WERI-Rb-1 (cell line): ENCODE results near the gene MAB21L2.
"Not testable (repeated sequence)": the region's sequence is repeated elsewhere in the genome, so short reads cannot be mapped to it uniquely, and the experiment has no call there.

Experiments
- DNase-seq: peaks from one replicate; pipeline ENCODE4 v3.0.0-alpha.2; 2020
- H3K27ac ChIP-seq: fragments of 250-450 bp; sonication (Bioruptor Pico); 2 replicates; pipeline ENCODE4 v1.5.1; 2020; ENCODE audit warnings: mild to moderate bottlenecking, moderate library complexity
- H3K27me3 ChIP-seq: fragments of 250-450 bp; sonication (Bioruptor Pico); 2 replicates; pipeline ENCODE4 v1.5.1; 2021; ENCODE audit warnings: mild to moderate bottlenecking, low read depth, moderate library complexity; ENCODE audit not compliant: insufficient read depth, severe bottlenecking
- H3K36me3 ChIP-seq: fragments of 250-450 bp; sonication (Bioruptor Pico); 2 replicates; pipeline ENCODE4 v1.5.1; 2020; ENCODE audit warnings: mild to moderate bottlenecking, moderate library complexity
- H3K4me3 ChIP-seq: 2 replicates; pipeline ENCODE4 v1.5.1; 2011; ENCODE audit warnings: low read depth, mild to moderate bottlenecking, control low read depth, low read length
- H3K9me3 ChIP-seq: fragments of 250-450 bp; sonication (Bioruptor Pico); 2 replicates; pipeline ENCODE4 v1.5.1; 2021; ENCODE audit warnings: mild to moderate bottlenecking, moderate library complexity; ENCODE audit not compliant: severe bottlenecking
- CTCF ChIP-seq: IDR thresholded peaks from 2 replicates; pipeline ENCODE4 v1.5.1; 2011; ENCODE audit warnings: low read depth, mild to moderate bottlenecking, control low read depth, inconsistent platforms, low read length

The MAB21L2 gene

GRCh38 chr4:150562250-150562649 is 19.7 kb upstream of the MAB21L2 start:
- no peaks in the 10 kb centered on the region for H3K36me3 ChIP-seq
- no peak for DNase-seq
- H3K4me3 ChIP-seq, result no peak overlapping the region
- H3K27me3 ChIP-seq, result no peaks in the 10 kb centered on the region
- H3K27ac ChIP-seq, result peak overlapping the region; percentile 46; the same call in 1 of the 2 replicates
- peaks cover 17% of the 10 kb centered on the region for H3K9me3 ChIP-seq
- TF ChIP-seq CTCF, result no peak

GRCh38 chr4:150562751-150563150 is 19.2 kb upstream of the MAB21L2 start:
- no peak for TF ChIP-seq CTCF
- Histone ChIP-seq H3K9me3 (peaks cover 17% of the 10 kb centered on the region), H3K27ac (no peak overlapping the region), H3K36me3 (no peaks in the 10 kb centered on the region), H3K27me3 (no peaks in the 10 kb centered on the region), H3K4me3 (no peak overlapping the region)
- no peak for DNase-seq

GRCh38 chr4:150564967-150565366 is 17.0 kb upstream of the MAB21L2 start:
- not testable (repeated sequence) for H3K27ac ChIP-seq, DNase-seq, H3K27me3 ChIP-seq, H3K4me3 ChIP-seq, H3K36me3 ChIP-seq
- peaks cover 17% of the 10 kb centered on the region for H3K9me3 ChIP-seq

- H3K9me3 ChIP-seq, result peaks cover 17% of the 10 kb centered on the region
- TF ChIP-seq CTCF, result no peak
- no peak overlapping the region for H3K4me3 ChIP-seq
- no peak for DNase-seq
- no peak overlapping the region for H3K27ac ChIP-seq
- H3K27me3 ChIP-seq, result no peaks in the 10 kb centered on the region
- no peaks in the 10 kb centered on the region for H3K36me3 ChIP-seq
Observed at GRCh38 chr4:150567070-150567469, 14.9 kb upstream of the MAB21L2 start.

GRCh38 chr4:150569384-150569987 is 12.5 kb upstream of the MAB21L2 start:
- TF ChIP-seq CTCF, result no peak
- Histone ChIP-seq H3K27ac (peak overlapping the region; percentile 3; the same call in 1 of the 2 replicates), H3K27me3 (no peaks in the 10 kb centered on the region), H3K9me3 (peaks cover 6% of the 10 kb centered on the region), H3K4me3 (no peak overlapping the region), H3K36me3 (no peaks in the 10 kb centered on the region)
- no peak for DNase-seq

- DNase-seq, result no peak
- Histone ChIP-seq H3K36me3 (no peaks in the 10 kb centered on the region), H3K27me3 (no peaks in the 10 kb centered on the region), H3K27ac (peak overlapping the region; percentile 3; the same call in 1 of the 2 replicates), H3K4me3 (no peak overlapping the region), H3K9me3 (peaks cover under 1% of the 10 kb centered on the region)
- TF ChIP-seq CTCF, result no peak
Observed at GRCh38 chr4:150569998-150570535, 11.9 kb upstream of the MAB21L2 start.
